Breast epithelium (tissue), 4 donors: Measurements from ENCODE around the gene STARD7. TPM values are rescaled to one million over a fixed set of nuclear protein-coding genes. Genes with fewer than 3 reads are reported as not detected.
"Not testable (repeated sequence)": the region's sequence is repeated elsewhere in the genome, so short reads cannot be mapped to it uniquely, and the experiment has no call there.

Experiments used
- DNase-seq, 2 donors: peaks; one replicate each; pipeline ENCODE4 v3.0.0-alpha.2; 2019; ENCODE audit warnings: low spot score in 2 of 2
- H3K27ac ChIP-seq, 2 donors: fragments of 200-600 bp; sonication (generic) in 1 of 2; one replicate each; pipeline ENCODE4 v1.5.1; 2016 to 2019; ENCODE audit warnings: mild to moderate bottlenecking in 1 of 2
- H3K27me3 ChIP-seq, 2 donors: fragments of 200-600 bp; sonication (generic) in 1 of 2; one replicate each; pipeline versions ENCODE4 v1.5.1 to v1.6.0; 2017 to 2019; ENCODE audit warnings: control low read depth in 1 of 2, mild to moderate bottlenecking in 1 of 2
- H3K36me3 ChIP-seq: fragments of 200-600 bp; one replicate; pipeline ENCODE4 v1.5.1; 2019
- H3K4me1 ChIP-seq, 2 donors: fragments of 200-600 bp; sonication (generic); one replicate each; pipeline ENCODE4 v1.5.1; 2016 to 2019; ENCODE audit warnings: control low read depth in 1 of 2
- H3K4me3 ChIP-seq, 3 donors: fragments of 200-600 bp; sonication (generic); 1 replicate in 2 of 3; 2 replicates in 1 of 3; pipeline ENCODE4 v1.5.1; 2016 to 2019; ENCODE audit warnings: mild to moderate bottlenecking in 3 of 3, moderate library complexity in 2 of 3
- H3K9me3 ChIP-seq, 2 donors: fragments of 200-600 bp; sonication (generic) in 1 of 2; one replicate each; pipeline ENCODE4 v1.5.1; 2016 to 2019; ENCODE audit warnings: control low read depth in 1 of 2
- POLR2A ChIP-seq: fragments of 450-650 bp; IDR thresholded peaks from one replicate; pipeline ENCODE4 v1.6.1; 2016; ENCODE audit warnings: antibody characterized with exemption, mild to moderate bottlenecking, moderate library complexity
- POLR2AphosphoS5 ChIP-seq, 3 donors: sonication (generic); formaldehyde crosslinking; IDR thresholded peaks; one replicate each; pipeline ENCODE4 v1.6.1; 2017; ENCODE audit warnings: antibody characterized with exemption in 3 of 3
- intact Hi-C: fragments of 100-400 bp; cut with DNase I; formaldehyde crosslinking; loops from one replicate; pipeline ENCODE4 v1.15.1; 2023; ENCODE audit warnings: low total_unique reads
- total RNA-seq, 3 donors: library from RNA; depleted of rRNA; stranded (reverse); fragments of >200 nt; gene quantifications; one replicate each; pipeline ENCODE4 v1.1.0, GENCODE V29; 2016
- TF ChIP-seq, protein P1 (sequence below), 3 donors: fragments of 450-650 bp; IDR thresholded peaks; one replicate each; pipeline ENCODE4 v1.5.1; 2016 to 2017; ENCODE audit warnings: antibody characterized with exemption in 3 of 3, mild to moderate bottlenecking in 3 of 3, moderate library complexity in 3 of 3

STARD7 gene
- total RNA-seq, 3 donors from 2014 or later, result 84.9 to 133 (median 96.3) TPM

DNA sequence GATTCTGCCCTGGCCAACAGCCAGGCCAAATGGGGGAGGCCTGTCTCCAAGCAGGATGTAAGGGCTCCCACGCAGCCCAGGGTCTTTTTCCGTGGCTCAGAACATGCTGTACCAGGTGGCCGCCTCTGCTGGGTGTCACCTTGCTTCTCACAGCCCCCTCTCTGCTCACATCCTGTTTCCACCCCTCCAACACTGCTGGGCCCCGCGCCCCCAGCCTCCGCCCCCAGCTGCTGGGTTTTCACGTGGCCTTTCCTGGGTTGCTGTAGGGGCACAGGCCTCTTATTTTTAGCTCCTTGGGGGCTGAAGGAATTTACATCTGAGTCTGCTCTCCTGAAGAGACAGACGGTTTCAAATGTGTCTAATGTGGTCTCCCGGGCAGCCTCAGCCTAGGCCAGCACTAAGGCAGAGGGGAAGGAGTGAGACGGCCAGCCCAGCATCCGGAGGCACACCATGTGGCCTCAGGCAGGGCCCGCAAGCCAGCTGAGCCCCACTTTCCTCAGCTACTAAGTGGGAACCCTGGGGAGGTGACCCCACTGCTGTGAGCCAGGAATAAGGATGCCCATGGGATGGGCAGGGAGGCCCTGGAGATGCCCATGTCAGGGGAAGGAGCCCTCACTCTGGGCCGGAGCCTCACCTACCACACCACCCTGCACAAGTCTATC is 44.7 kb downstream of the STARD7 start:
- no peaks in the 10 kb centered on the region for H3K9me3 ChIP-seq
- H3K4me1 ChIP-seq, result no peaks in the 10 kb centered on the region
- H3K4me3 ChIP-seq, result no peak overlapping the region
- TF ChIP-seq POLR2A, result no peak
- TF ChIP-seq, protein P1, sequence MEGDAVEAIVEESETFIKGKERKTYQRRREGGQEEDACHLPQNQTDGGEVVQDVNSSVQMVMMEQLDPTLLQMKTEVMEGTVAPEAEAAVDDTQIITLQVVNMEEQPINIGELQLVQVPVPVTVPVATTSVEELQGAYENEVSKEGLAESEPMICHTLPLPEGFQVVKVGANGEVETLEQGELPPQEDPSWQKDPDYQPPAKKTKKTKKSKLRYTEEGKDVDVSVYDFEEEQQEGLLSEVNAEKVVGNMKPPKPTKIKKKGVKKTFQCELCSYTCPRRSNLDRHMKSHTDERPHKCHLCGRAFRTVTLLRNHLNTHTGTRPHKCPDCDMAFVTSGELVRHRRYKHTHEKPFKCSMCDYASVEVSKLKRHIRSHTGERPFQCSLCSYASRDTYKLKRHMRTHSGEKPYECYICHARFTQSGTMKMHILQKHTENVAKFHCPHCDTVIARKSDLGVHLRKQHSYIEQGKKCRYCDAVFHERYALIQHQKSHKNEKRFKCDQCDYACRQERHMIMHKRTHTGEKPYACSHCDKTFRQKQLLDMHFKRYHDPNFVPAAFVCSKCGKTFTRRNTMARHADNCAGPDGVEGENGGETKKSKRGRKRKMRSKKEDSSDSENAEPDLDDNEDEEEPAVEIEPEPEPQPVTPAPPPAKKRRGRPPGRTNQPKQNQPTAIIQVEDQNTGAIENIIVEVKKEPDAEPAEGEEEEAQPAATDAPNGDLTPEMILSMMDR (IDR thresholded peaks at IDR 0.05), result no peak
- TF ChIP-seq POLR2AphosphoS5 (IDR thresholded peaks at IDR 0.05), result no peak
- H3K27me3 ChIP-seq, result no peaks in the 10 kb centered on the region
- intact Hi-C loops, result no loop called here
- peak overlapping the region; percentile 6 to 19 for H3K27ac ChIP-seq
- DNase-seq, result no peak
- no peaks in the 10 kb centered on the region for H3K36me3 ChIP-seq

DNA sequence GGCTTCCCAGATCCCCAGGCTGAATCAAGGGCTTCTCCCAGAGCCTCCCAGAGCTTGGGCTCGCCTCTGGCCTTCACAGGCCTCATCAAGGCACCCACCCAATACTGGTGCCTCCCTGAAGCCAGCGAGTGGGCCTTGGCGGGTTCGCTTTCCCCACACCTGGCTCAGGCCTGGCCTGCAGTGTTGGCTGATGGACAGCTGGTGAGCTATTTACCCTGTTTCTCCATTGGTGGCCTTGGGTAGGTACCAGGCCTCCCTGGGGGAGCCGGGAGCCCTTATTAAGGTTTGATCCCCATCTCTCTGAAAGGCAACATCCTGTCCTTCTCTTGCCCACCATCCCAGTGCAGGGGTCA is 45.2 kb downstream of the STARD7 start:
- Histone ChIP-seq H3K9me3 (no peaks in the 10 kb centered on the region), H3K27me3 (no peaks in the 10 kb centered on the region), H3K4me3 (no peak overlapping the region), H3K27ac (peak overlapping the region in 1 of 2 donors; percentile 19), H3K4me1 (no peaks in the 10 kb centered on the region), H3K36me3 (no peaks in the 10 kb centered on the region)
- DNase-seq, result no peak
- TF ChIP-seq POLR2A (no peak), POLR2AphosphoS5 (IDR thresholded peaks at IDR 0.05) (no peak)
- TF ChIP-seq, protein P1 (IDR thresholded peaks at IDR 0.05), result no peak
- intact Hi-C loops, result no loop called here

DNA sequence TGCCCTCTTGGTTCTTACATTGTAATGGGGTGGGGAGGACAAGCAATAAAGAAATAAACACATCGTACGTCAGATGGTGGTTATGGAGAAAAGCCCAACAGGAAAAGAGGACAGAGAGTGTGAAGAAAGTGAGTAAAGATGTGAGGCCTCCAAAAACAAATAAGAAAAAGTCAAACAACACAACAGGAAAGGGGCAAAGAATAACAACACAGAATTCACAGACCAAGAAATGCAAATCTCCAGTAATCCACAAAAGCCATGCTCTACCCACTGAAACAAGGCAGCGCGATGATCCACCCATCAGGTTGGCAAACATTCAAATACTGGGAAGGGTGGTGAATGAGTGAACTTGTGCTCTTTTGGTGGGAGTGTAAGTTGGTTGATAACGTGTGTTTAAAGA is 46.7 kb downstream of the STARD7 start:
- H3K4me1 ChIP-seq, result no peaks in the 10 kb centered on the region
- H3K27me3 ChIP-seq, result no peaks in the 10 kb centered on the region
- TF ChIP-seq, protein P1 (IDR thresholded peaks at IDR 0.05), result no peak
- TF ChIP-seq POLR2AphosphoS5 (IDR thresholded peaks at IDR 0.05) (no peak), POLR2A (no peak)
- H3K9me3 ChIP-seq, result no peaks in the 10 kb centered on the region
- H3K36me3 ChIP-seq, result no peaks in the 10 kb centered on the region
- no peak for DNase-seq
- intact Hi-C loops, result no loop called here
- no peak overlapping the region for H3K27ac ChIP-seq
- H3K4me3 ChIP-seq, result no peak overlapping the region

DNA sequence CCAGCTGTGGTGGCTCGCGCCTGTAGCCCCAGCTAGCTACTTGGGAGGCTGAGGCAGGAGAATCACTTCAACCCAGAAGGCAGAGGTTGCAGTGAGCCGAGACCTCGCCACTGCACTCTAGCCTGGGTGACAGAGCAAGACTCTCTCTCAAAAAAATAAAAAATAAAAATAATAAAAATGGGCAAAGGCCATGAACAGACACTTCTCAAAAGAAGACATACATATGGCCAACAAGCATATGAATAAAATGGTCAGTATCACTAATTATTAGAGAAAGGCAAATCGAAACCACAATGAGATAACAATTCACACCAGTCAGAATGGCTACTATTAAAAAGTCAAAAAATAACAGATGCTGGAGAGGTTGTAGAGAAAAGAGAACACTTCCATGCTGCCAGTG is 48.3 kb downstream of the STARD7 start:
- H3K9me3 ChIP-seq, H3K4me3 ChIP-seq, H3K36me3 ChIP-seq, H3K27me3 ChIP-seq, DNase-seq, H3K27ac ChIP-seq, intact Hi-C loops, H3K4me1 ChIP-seq: not testable (repeated sequence)

DNA sequence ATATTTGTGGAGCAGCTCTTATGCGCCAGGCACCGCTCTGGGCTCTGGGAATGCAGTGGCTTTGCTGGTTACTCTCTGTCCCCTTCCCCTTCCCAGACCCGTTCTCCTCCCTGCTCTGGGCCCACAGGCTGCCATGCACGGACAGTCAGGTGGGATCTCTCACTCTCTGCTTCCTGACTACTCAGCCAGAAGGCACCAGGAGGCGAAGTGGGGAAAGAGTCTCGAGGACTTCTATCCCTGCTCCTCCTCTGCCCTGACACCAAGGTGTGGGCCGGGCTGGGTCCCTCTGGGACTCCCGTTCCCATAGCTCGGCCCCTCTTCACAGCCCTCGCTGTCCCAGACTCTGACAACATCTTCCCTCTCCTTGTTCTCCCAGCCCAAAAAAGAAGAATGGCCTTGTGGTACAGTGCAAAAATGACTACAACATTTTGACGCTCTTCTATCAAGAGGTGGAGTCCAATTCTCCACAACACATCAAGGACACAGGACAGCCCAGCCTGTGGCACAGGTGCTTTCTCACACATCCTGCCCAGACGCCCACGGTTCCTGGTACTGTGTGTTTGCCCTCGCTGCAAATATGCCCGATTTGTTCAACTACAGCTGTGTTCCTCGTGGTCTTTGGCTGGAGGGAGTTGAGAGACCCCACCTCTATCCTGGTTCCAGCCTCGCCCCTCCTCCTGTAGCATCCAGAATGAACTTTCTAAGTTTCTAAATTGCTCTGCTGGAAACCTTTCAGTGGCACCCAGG is 49.4 kb downstream of the STARD7 start:
- intact Hi-C loops, result no loop called here
- no peak for DNase-seq

More for the DNA sequence above, 49.4 kb downstream of the STARD7 start:
- no peak overlapping the region for H3K27ac ChIP-seq
- no peaks in the 10 kb centered on the region for H3K27me3 ChIP-seq
- TF ChIP-seq POLR2AphosphoS5 (IDR thresholded peaks at IDR 0.05) (no peak), POLR2A (no peak)
- TF ChIP-seq, protein P1 (IDR thresholded peaks at IDR 0.05), result no peak
- no peaks in the 10 kb centered on the region for H3K9me3 ChIP-seq
- no peaks in the 10 kb centered on the region for H3K4me1 ChIP-seq
- no peak overlapping the region for H3K4me3 ChIP-seq
- no peaks in the 10 kb centered on the region for H3K36me3 ChIP-seq
